ENCODE data around the gene FAM168A.

DNA sequence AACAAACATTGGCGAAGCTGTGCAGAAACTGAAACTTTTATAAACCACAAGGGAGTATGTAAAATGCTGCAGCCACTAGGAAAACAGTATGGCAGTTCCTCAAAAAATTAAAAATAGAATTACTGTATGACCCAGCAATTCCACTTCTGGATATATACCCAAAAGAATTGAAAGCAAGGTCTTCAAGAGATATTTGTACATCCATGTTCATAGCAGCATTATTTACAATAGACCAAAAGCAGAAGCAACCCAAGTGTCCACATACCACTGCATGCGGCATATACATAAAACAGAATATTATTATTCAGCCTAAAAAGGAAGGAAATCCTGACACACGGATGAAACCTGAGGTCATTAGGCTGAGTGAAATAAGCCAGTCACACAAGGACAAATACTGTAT, 135.9 kb downstream of the FAM168A start:
- TF ChIP-seq, protein P1, sequence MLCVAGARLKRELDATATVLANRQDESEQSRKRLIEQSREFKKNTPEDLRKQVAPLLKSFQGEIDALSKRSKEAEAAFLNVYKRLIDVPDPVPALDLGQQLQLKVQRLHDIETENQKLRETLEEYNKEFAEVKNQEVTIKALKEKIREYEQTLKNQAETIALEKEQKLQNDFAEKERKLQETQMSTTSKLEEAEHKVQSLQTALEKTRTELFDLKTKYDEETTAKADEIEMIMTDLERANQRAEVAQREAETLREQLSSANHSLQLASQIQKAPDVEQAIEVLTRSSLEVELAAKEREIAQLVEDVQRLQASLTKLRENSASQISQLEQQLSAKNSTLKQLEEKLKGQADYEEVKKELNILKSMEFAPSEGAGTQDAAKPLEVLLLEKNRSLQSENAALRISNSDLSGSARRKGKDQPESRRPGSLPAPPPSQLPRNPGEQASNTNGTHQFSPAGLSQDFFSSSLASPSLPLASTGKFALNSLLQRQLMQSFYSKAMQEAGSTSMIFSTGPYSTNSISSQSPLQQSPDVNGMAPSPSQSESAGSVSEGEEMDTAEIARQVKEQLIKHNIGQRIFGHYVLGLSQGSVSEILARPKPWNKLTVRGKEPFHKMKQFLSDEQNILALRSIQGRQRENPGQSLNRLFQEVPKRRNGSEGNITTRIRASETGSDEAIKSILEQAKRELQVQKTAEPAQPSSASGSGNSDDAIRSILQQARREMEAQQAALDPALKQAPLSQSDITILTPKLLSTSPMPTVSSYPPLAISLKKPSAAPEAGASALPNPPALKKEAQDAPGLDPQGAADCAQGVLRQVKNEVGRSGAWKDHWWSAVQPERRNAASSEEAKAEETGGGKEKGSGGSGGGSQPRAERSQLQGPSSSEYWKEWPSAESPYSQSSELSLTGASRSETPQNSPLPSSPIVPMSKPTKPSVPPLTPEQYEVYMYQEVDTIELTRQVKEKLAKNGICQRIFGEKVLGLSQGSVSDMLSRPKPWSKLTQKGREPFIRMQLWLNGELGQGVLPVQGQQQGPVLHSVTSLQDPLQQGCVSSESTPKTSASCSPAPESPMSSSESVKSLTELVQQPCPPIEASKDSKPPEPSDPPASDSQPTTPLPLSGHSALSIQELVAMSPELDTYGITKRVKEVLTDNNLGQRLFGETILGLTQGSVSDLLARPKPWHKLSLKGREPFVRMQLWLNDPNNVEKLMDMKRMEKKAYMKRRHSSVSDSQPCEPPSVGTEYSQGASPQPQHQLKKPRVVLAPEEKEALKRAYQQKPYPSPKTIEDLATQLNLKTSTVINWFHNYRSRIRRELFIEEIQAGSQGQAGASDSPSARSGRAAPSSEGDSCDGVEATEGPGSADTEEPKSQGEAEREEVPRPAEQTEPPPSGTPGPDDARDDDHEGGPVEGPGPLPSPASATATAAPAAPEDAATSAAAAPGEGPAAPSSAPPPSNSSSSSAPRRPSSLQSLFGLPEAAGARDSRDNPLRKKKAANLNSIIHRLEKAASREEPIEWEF (CRISPR knock-in tag; IDR thresholded peaks at IDR 0.05), result no peak
- TF ChIP-seq, protein P2, sequence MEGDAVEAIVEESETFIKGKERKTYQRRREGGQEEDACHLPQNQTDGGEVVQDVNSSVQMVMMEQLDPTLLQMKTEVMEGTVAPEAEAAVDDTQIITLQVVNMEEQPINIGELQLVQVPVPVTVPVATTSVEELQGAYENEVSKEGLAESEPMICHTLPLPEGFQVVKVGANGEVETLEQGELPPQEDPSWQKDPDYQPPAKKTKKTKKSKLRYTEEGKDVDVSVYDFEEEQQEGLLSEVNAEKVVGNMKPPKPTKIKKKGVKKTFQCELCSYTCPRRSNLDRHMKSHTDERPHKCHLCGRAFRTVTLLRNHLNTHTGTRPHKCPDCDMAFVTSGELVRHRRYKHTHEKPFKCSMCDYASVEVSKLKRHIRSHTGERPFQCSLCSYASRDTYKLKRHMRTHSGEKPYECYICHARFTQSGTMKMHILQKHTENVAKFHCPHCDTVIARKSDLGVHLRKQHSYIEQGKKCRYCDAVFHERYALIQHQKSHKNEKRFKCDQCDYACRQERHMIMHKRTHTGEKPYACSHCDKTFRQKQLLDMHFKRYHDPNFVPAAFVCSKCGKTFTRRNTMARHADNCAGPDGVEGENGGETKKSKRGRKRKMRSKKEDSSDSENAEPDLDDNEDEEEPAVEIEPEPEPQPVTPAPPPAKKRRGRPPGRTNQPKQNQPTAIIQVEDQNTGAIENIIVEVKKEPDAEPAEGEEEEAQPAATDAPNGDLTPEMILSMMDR (IDR thresholded peaks at IDR 0.05 in 2 of 3, conservative IDR thresholded peaks at IDR 0.05 in 1 of 3; ENCODE audit: insufficient read depth in 2 of 3, low read depth in 1 of 3, low read length in 3 of 3), result no peak
- TF ChIP-seq RAD21 (CRISPR knock-in tag; conservative IDR thresholded peaks at IDR 0.05 in 1 of 2, IDR thresholded peaks at IDR 0.05 in 1 of 2), result no peak
- TF ChIP-seq EGR1 (conservative IDR thresholded peaks at IDR 0.05), result no peak
- no peak for TF ChIP-seq ZFPM2 (CRISPR knock-in tag; IDR thresholded peaks at IDR 0.05)
- TF ChIP-seq TFAM (CRISPR knock-in tag; conservative IDR thresholded peaks at IDR 0.05), result no peak
- no peak for TF ChIP-seq ESRRA (IDR thresholded peaks at IDR 0.05; ENCODE audit: borderline replicate concordance, low read depth)
- no peak for TF ChIP-seq ZNF274 (IDR thresholded peaks at IDR 0.05; ENCODE audit: borderline replicate concordance, low read depth, low read length)
